Ureter (tissue), 1 donor: ENCODE data around the gene FEN1. TPM values are rescaled to one million over a fixed set of nuclear protein-coding genes. Genes with fewer than 3 reads are reported as not detected.

ENCODE experiments used
- DNase-seq: peaks from one replicate; pipeline ENCODE4 v3.0.0-alpha.2; 2020; ENCODE audit warnings: low spot score
- total RNA-seq: library from RNA; stranded (reverse); gene quantifications from one replicate; pipeline ENCODE4 v1.2.4, GENCODE V29; 2023
- donor health status: DM: yes; HTN: yes; CAD: no.

FEN1 gene
- total RNA-seq, 1 donor from 2014 or later: 10.4 TPM

DNA sequence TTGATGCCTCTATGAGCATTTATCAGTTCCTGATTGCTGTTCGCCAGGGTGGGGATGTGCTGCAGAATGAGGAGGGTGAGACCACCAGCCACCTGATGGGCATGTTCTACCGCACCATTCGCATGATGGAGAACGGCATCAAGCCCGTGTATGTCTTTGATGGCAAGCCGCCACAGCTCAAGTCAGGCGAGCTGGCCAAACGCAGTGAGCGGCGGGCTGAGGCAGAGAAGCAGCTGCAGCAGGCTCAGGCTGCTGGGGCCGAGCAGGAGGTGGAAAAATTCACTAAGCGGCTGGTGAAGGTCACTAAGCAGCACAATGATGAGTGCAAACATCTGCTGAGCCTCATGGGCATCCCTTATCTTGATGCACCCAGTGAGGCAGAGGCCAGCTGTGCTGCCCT lies 2.7 kb downstream of the FEN1 start:
- no peak for DNase-seq

DNA sequence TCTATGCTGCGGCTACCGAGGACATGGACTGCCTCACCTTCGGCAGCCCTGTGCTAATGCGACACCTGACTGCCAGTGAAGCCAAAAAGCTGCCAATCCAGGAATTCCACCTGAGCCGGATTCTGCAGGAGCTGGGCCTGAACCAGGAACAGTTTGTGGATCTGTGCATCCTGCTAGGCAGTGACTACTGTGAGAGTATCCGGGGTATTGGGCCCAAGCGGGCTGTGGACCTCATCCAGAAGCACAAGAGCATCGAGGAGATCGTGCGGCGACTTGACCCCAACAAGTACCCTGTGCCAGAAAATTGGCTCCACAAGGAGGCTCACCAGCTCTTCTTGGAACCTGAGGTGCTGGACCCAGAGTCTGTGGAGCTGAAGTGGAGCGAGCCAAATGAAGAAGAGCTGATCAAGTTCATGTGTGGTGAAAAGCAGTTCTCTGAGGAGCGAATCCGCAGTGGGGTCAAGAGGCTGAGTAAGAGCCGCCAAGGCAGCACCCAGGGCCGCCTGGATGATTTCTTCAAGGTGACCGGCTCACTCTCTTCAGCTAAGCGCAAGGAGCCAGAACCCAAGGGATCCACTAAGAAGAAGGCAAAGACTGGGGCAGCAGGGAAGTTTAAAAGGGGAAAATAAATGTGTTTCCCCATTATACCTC lies 3.3 kb downstream of the FEN1 start:
- DNase-seq: no peak

DNA sequence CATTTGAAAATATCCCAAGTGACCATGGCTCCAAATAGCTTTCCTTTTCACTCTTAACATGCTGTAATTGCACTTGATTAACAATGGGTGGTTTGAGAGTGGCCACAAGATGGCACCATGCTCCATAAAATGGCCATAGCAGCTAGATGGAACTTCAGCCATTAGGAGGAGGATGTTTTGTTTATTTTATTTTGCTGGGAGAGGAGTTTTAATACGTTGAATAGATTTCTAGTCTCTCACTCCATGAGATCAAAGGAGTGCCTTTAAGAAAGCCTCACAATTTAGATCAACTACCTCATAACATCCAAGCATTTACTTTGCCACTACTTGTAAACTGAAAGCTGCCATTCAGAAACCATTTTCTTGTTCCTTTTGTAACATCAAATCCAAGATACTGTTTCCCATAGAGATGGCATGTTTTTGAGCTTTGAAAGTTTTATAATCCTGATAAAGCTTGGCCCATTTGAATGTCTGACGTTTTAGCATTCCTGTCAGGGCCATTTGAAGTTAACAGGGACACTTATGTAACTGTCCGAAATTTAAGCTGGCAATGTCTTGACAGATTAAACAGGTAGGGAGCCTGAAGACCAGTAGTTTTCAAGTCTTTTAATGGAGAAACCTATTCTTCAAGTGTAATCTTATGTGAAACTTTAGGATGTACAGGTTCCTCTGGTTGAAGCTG lies 4.7 kb downstream of the FEN1 start:
- DNase-seq: peak; percentile 81

DNA sequence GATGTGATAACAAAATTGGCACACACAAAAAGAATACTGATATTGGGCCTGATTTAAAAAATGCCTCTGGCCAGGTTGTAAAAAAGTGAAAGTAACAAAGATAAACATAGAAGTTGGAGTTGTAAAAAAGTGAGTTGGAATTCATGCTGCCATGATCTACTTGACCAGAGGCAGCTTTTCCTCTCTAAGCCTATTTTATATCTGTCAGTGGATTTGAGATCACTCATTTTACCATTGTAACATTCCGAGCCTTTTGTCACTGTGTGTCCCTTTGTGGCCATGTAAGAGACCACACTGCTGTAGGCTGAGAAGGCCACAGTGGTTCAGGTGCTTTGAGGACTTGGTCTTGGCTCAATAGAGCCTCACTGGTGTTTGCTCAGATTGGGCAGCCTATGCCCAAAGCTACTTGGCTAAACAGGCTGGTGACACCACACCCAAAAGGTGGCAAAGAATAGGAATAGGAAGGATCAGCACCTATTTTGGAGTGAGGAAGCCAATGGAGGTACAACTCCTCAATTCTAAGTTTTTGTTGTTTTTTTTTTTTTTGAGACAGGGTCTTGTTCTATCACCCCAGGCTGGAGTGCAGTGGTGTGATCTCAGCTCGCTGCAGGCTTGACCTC lies 7.1 kb downstream of the FEN1 start:
- no peak for DNase-seq

DNA sequence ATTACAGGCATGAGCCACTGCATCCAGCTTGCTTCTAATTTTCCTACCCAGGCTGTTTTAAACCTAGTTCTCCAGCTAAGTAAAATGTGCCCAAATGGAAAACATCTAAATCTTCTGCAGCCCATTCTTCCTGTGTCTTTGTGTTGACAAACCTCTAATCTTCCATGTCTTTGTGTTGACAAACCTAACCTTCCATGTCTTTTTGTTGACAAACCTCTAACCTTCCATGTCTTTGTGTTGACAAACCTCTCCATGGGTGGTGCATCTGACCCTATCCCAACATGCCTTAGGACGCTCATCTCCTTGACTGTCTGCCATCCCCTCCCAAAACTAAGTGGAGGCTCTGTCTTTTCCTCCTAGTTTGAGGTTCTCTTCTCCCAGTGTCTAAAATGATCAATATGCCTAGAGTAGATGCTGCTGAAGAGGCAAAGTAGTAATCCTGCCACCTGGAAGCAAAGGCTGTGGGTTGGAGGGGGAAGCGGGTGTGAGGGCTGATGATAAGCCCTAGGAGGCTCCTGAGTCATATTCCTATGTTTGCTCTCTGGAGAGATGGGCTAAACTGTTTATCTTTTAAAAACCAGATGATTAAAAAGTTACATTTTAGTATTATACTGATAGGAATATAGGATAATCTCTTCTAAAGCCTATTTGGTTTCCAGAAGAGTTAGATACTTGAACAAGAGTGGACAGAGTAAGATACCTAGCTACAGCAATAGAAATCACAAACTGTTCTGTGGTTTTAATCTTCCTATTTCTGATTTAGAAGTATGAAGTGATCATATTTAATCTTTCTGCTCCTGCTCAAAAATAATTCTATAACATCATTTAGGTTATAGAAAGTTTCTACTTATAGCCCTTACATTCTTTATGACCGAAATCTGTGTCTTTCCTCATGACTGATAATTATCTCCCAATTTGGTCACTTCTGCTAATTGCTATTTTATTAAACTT lies 7.9 kb downstream of the FEN1 start:
- no peak for DNase-seq

DNA sequence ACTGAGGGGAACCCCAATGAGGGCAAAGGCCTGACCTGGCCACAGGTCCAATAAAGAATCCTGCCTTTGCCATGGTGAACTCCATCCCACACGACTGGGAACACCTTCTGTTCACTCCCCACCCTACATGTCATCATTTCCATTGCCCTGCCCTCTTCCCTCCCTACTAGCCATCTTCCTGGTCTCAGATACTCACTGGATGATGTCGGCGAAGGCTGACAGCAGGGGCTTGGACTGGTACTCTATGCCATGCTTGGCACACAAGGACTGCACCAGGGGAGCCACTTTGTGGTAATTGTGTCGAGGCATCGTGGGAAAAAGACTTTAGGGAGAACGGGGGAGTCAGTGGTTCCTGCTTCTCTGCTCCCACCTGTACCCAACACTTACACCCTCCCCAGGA lies 9.9 kb downstream of the FEN1 start:
- no peak for DNase-seq

DNA sequence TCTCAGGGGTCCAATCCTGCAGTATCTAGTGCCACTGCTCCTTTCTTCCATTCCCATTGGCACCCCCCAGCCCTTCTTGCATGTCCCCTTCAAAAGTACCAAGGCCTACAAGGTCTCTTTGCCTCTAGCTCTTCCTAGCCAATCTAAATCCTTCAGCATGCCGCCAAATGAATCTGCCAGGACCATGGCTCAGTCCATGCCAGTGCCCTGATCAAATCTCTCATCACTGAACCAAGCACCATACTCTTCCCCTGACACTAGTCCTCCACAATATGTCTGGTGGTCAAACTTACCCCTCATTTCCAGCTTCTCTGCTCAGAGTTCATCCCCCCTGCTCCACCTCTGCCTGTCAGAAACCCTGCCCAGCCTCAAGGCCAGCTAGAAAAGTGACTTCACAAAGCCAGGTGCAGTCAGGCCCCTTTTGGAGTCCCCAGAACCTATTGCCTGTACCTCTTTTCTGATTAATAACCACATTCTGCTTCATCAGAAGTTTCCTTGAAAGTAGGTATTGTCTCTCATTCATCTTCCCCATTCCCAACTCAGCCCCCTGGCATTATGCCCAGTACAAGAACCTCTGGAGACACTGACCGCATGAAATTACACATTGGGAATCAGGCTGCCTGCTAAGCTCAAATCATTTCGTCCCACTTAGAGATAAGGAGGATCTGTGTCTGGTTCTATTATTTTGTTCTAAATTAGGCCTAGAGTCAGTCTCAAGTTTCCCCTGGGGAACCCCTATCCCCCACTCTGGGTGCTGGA lies 11.4 kb downstream of the FEN1 start:
- no peak for DNase-seq

DNA sequence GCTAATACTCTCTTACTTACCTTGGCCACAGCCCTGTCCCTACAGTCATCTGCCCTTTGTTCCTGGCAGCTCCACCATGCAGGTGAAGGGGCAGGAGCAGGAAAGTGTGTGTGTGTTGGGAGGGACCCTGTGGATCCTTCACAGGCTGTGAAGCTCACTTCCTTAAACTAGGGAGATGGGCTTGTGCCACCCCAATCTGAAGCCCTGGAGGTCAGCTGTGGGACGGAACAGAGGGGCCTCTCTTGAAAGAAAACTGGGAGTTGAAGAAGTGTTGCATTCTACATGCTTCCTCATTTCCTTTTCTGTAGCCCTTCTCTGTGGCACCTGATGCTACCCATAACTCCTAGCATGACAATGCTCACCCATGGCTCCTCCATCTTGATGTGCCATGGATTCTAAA lies 12.4 kb downstream of the FEN1 start:
- DNase-seq: no peak

DNA sequence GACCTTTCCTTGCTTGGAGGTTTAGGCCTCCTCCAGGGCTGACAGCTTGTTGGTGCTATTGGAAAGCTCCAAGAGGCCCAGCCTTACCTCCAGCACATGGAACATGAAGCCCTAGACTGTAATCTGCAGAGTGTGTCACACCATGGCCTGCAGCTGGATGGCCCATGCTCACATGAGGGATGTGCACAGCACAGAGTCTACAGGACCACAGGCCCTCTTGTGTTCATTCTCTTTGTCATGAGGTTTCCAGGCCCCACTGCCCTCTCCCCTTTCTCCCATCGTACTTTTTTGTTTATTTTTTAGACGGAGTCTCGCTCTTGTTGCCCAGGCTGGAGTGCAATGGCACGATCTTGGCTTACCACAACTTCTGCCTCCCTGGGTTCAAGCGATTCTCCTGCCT lies 14.1 kb downstream of the FEN1 start:
- no peak for DNase-seq

DNA sequence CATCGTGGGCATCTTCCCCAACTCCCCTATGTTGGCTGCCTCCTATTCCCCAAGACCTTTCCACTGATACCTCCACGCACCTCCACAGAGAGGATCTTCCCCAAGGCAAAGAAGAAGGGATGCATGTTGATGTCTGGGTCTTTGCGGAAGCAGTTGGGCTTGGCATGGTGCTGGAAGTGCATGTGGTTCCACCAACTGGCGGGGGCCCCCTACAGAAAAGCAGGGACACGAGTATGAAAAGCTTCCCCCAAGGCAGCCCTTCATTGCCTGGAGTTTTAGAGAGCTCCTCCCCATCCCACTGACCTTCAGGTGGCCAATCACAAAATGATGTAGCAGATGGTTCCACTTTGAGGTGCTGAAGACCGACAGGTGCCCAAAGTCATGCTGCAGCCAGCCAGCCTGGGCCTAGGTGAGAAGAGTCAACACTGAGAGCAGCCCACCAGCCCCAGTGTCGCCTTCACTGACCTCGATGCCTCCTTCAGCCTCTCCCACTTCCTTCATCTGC lies 18.0 kb downstream of the FEN1 start:
- no peak for DNase-seq

DNA sequence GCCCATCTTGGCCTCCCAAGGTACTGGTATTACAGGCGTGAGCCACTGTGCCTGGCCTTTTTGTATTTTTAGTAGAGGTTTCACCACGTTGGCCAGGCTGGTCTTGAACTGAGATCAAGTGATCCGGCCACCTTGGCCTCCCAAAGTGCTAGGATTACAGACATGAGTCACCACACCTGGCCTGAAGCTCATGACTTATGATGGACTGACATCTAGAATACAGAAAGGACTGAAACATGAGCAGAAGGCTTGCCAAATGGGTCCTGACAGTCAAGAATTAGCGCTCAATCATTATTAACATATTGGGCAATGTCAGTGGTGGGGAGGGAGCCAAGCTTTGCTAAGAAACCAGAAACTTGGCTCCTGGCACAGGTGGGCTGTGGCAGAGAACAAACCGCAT lies 19.1 kb downstream of the FEN1 start:
- DNase-seq: no peak

DNA sequence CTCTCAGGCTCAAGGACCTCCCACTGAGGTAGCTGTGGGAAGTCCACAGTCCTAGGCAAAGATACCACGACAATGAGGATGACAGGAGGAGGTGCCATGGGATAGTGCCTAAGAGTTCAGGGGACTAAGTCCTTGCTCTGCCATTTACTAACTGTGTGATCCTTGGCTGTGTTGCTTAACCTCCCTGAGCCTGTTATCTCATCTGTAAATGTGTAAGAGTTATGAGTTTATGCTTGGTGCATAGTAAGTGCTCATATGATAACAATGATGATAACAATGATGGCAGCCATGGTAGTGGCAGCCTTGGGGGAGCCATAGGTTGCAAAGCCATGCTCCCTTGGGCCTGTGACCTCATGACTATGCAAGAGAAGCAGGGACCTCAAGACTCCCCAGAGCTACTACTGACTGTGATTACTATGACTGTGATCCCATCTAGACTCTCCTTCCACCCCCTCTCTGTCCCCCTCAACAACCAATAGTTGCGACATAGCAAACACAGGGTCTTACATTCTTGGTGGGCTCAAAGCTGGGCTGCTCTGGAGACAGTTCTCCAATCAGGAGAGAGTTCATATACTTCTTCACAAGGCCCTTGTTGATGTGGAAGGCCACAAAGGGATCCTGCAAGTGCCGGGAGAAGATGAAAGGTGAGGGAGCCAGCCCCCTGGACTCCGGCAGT lies 20.2 kb downstream of the FEN1 start:
- DNase-seq: no peak

DNA sequence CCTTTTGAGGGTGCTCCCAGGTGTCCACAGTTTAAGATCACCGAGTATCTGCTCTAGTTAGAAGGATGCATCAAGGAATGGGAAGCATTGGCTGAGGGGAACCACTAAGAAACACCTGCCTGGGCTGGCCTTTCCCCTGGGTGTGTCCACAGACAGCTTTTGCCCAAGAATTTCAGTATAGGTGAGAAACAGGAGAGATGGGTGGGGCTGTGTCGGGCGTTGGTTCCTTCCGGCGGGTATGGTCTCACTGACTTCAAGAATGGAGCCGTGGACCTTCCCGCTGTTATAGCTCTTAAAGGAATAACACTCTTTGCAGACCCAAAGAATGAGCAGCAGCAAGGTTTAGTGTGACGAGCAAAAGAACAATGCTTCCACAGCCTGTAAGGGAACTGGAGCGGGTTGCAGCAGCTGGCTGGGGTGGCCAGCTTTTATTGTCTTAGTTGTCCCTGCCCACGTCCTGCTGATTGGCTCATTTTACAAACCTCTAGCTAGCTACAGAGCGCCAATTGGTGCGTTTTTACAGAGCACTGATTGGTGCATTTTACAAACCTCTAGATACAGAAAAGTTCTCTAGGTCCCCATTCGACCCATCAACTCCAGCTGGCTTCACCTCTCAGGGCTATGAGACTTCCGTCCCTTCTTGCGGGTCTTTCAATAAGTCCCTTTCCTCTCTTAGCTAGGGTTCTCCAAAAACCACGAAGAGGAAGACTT lies 21.7 kb downstream of the FEN1 start:
- no peak for DNase-seq

DNA sequence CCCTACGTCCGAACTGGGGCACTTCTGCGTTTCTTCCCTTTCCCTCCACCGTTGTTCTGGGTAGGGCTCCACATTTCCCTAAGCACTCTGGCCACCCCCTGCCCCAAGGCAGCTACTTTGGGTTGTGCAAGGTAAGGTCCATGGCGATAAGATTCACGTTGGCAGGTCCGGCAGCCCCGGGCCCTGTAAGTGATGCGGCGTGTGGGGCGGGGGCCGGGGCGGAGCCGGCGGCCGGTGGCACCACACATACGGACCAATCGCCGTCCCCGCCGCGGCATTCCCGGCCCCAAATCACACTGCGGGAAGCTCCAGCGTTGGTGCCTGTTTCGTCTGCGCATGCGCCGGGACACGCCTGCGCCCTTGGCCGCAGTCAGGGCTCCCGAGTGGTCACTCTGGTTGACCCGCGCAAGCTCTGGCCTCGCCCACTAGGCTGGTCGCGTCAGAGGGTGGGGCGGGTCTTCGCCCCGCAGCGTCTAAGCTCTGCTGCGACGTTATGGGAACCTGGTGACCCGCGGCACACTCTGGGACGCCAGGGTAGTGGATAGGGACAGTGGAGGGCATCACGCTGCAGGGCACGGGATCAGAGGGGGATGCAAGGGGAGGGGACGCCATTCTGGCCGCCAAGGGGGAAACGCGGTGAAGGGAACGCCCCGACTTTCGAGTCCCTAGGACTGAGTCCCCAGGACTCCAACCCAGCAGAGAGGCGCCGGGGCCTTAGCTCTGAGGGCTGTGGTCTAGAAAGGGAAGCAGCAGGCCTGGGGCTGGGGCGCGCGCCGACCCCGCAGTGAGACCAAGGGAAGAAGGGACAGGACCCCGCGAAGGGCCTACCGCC lies 22.5 kb downstream of the FEN1 start:
- peak; percentile 94 for DNase-seq

DNA sequence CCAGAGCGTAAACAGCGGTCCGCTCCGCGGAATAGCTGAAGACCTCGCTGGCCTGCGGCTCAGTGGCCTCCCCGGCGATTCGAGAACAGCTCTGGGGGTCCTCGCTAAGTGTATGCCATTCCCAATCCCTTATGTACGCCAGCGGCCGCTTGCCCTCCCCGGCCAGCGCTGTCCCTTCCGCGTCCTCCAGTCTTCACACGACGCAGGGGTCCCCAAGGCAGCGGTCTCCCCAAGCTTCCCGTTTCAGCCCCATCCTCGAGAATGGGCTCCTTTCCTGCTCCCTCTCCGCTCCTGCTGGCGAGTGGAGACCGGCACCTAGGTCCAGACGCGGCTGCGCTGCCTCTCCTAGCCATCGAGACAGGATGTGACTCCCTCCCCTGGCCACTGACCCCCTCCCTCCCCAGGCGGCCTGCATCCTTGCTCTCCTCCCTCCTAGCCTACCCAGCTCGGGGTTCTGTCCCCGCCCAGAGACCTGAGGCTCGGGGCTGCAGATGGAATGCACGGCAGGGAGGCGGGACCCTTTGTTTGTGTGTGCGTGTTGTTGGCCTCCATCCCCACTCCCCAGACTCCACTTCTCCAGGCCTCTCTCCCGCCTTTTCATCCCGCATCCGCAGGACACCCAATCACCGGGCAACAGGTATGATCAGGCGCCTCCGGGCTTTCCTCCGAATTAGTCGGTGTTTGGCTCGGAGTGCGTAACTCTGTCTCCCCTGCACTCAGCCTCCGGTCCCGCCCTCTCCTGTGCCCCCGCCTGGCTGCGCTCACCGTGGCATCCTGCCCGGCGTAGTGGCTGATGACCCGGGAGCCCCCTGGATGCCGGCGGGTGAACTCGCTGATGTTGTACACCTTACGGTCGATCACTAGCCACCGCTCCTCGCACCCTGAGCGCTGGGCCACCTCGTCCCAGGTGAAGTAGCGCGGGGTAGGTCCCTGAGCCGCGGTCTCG lies 23.4 kb downstream of the FEN1 start:
- peak; percentile 67 for DNase-seq

DNA sequence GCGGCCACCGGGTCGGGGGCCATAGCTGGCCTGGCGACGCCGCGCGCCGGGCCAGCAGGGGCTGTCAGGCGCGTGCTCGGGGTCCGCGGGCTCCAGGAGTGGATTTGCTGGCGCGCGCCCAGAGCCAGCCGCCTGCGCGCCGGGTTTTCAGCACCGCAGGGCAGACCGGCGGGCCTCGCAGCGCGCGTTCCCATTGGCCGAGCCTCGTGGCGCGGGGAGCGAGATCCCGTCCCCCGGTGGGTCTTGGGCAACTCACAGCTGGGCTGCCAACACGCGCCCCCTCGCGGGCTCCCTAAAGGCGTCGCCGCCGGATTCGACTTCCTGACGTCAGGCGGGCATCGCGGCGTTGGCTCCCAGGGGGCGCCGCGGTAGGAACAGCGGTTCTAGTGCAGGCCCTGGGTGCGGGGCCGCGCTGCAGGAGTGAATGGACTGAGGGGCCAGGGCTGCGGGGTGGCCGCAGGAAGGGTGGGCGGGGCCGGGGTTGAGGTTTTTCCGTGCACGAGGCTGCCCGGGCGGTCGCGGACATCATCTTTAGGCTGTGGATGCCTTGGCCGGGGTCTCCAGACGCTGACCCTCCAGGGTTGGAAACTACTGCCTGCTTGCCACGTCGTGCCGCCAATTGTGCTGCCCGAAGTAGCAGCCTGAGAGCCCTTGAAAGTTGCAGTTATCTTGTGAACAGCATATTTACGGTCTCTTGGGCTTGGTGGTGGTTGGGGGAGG lies 24.2 kb downstream of the FEN1 start, which contains the start of gene FADS1:
TSS of gene FADS1 (minus strand) at position 268 of the 720 bp plus-strand sequence. CDS start at position 194, 74 bp downstream.
- peak; percentile 91 for DNase-seq
